Urinary bladder (tissue), 4 donors: ENCODE data around the gene CCR8. TPM values are rescaled to one million over a fixed set of nuclear protein-coding genes. Genes with fewer than 3 reads are reported as not detected.
"Not testable (repeated sequence)": the region's sequence is repeated elsewhere in the genome, so short reads cannot be mapped to it uniquely, and the experiment has no call there.

Experiments
- DNase-seq: peaks from one replicate; pipeline ENCODE4 v3.0.0-alpha.2; 2015; ENCODE audit errors: extremely low spot score
- H3K27ac ChIP-seq: one replicate; pipeline ENCODE4 v1.5.1; 2013; ENCODE audit warnings: low read depth, mild to moderate bottlenecking, moderate library complexity
- H3K36me3 ChIP-seq: one replicate; pipeline ENCODE4 v1.6.1; 2013; ENCODE audit warnings: mild to moderate bottlenecking, moderate library complexity; ENCODE audit not compliant: insufficient read depth
- H3K4me1 ChIP-seq: one replicate; pipeline ENCODE4 v1.6.1; 2013; ENCODE audit warnings: mild to moderate bottlenecking, moderate library complexity; ENCODE audit not compliant: insufficient read depth
- H3K4me3 ChIP-seq: one replicate; pipeline ENCODE4 v1.5.1; 2013; ENCODE audit warnings: low read depth, low read length
- WGBS: extraction: QIAGEN DNeasy Blood & Tissue Kit; methylation state at CpG from one replicate; pipeline ENCODE4 v1.1.7; 2013; 5-methylcytosine and 5-hydroxymethylcytosine counted together
- polyA plus RNA-seq: library from polyadenylated mRNA; stranded (reverse); fragments of 200-250 nt; gene quantifications from one replicate; pipeline ENCODE4 v1.2.3, GENCODE V29; 2013
- total RNA-seq: library from RNA; depleted of rRNA; stranded (reverse); fragments of >200 nt; gene quantifications from one replicate; pipeline ENCODE4 v1.2.3, GENCODE V29; 2014
- donor health status: healthy with polysubstance abuse.
- donor health status: healthy.

Gene CCR8
- total and polyA plus RNA-seq, 2 donors, result not detected

DNA sequence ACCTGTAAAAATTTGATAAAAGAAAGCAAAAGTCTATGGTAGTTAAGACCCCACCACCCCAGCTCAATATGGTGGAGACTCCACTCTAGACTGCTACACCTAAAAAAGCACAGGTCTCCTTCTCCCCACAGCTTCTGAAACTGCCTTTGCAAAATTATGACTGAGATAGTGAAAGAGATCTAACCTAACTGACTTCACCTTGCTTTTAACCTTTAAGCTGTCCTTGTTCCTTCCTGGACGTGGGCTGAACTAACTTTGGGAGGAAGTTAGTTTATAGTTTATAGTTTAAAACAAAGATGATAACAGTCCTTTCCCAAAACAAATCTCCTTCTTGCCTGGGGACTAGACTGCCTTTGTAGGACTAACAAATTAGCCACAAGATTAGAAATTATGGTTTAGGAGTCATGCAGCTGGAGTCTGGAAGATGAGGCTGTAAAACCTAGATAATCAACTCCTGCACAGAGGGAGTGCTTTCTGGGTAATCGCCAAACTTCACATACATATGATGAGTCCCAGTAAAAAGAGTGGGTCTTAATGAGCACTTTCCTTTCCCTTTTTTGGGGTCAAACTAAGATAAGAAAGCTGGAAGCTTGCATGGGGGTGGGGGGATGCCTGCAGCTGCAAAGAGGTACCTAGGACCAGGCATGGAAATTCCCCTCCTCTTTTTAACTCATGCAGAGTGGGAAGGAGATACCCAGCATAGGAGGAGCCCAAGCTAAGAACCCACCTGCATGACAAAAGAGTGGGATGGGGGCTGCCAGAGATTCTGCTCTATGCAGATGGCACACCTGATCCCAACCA is 17.5 kb downstream of the CCR8 start:
- H3K36me3 ChIP-seq, result no peaks in the 10 kb centered on the region
- DNase-seq, result no peak
- no peaks in the 10 kb centered on the region for H3K4me1 ChIP-seq
- WGBS, result 10% methylated on average over 2 of the region's 2 CpGs
- no peak overlapping the region for H3K27ac ChIP-seq
- no peak overlapping the region for H3K4me3 ChIP-seq

DNA sequence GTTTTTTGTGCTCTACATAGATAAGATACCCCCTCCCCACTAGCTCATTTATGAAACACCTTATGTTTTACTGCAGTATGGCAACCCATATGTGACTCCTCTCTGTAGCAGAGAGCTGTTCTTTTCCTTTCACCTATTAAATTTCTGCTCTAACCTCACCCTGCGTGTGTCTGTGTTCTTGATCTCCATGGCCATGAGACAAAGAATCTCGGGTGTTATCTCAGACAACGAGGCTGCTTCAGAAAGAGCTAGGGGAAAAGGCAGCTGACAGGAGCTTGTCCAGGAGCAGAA is 18.0 kb downstream of the CCR8 start:
- H3K4me1 ChIP-seq, result no peaks in the 10 kb centered on the region
- 23% methylated on average over 3 of the region's 3 CpGs for WGBS
- DNase-seq, result no peak
- no peak overlapping the region for H3K4me3 ChIP-seq
- no peak overlapping the region for H3K27ac ChIP-seq
- H3K36me3 ChIP-seq, result no peaks in the 10 kb centered on the region

DNA sequence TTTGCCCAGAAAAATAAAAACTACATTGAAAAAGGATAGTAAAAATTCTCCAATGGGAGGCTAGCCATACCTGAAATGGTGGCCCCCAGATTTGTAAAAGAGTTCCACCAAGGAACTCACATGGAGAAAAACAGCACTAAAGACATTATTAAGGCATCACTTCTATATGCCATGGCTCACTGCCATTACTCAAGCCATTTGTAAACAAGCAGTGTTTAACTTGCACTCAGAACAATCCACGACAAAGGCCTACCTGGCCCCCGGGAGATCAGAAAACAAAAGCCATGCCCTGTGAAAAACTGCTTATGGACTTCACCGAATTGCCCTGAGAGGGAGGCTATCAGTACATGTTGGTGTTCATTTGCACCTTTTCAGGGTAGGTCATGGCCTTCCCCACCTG is 19.6 kb downstream of the CCR8 start:
- H3K4me3 ChIP-seq, result no peak overlapping the region
- DNase-seq, result no peak
- H3K36me3 ChIP-seq, result no peaks in the 10 kb centered on the region
- H3K27ac ChIP-seq, result no peak overlapping the region
- 80% methylated on average over 3 of the region's 3 CpGs for WGBS
- H3K4me1 ChIP-seq, result no peaks in the 10 kb centered on the region

DNA sequence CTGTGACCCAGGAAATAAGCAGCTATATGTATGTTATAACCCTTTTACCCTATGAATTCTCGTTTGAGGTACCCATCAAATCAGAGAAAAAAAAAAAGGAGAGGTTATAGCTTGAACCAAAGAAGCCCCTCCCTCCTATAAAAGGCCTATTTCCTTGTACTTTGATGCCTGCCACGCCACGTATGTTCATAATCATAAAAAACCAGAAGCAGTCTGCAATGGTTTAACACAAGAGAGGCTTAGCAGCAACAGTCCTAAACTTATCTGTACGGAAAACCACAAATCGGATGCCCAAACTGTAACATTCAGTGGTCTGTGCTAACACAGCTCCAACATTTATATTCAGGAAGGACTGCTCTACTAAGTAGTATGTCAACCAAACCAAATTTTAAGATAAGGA is 21.2 kb downstream of the CCR8 start:
- Histone ChIP-seq H3K27ac (no peak overlapping the region), H3K4me1 (no peaks in the 10 kb centered on the region), H3K4me3 (no peak overlapping the region), H3K36me3 (no peaks in the 10 kb centered on the region)
- WGBS, result 48% methylated on average over 5 of the region's 5 CpGs
- no peak for DNase-seq

DNA sequence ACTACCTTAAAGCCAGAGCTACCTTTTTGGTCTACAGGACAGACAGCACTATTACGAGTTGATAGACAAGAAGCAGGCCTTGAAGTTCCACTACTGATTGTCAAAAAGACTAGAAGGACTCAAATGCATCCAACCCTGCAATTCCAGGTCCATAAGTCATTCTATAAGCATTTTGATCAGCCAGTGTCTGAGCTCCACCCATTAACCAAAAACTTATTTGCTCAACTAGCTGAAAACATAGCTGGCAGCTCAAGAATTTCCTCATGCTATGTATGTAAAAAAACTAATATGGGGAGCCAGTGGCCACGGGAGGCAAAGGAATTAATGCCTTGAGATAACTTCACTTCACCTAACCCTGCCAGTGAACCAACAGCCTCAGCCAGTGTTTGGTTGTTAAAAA is 21.6 kb downstream of the CCR8 start:
- not testable (repeated sequence) for H3K4me3 ChIP-seq, H3K36me3 ChIP-seq, H3K4me1 ChIP-seq, H3K27ac ChIP-seq, DNase-seq
- 63% methylated on average over 2 of the region's 2 CpGs for WGBS

DNA sequence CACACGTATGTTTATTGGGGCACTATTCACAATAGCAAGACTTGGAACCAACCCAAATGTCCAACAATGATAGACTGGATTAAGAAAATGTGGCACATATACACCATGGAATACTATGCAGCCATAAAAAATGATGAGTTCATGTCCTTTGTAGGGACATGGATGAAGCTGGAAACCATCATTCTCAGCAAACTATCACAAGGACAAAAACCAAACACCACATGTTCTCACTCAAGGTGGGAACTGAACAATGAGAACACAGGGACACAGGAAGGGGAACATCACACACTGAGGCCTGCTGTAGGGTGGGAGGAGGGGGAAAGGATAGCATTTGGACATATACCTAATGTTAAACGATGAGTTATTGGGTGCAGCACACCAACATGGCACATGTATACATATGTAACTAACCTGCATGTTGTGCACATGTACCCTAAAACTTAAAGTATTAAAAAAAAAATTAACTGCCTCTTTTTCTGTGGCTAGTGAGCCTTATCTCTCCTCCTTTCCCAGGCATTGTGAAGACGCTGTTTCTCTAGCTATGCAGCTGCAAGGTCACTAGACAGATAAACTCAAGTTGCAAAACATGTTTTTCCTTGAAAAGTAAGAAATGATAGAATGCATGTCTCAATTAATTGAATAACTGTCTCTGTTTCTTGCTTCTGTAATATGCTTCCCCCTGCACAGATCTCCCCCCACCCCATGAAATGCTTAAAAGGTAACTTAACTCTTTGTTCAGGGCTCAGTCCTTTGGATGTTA is 23.8 kb downstream of the CCR8 start:
- not testable (repeated sequence) for H3K4me1 ChIP-seq, H3K27ac ChIP-seq, H3K4me3 ChIP-seq, DNase-seq, H3K36me3 ChIP-seq
- 71% methylated on average over 3 of the region's 3 CpGs for WGBS

DNA sequence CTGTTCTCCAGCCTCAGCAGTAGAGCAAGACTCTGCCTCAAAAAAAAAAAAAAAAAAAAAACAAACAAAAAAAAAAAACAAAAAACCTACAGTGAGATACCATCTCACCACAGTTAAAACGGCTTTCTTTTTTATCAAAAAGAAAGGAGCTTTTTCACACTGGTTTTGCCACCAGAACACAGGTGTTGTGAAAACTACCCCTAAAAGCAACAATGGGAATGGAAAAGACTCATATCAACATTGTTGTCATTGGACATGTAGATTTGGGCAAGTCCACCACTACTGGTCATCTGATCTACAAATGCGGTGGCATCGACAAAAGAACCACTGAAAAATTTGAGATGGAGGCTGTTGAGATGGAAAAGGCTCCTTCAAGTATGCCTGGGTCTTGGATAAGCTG is 28.8 kb downstream of the CCR8 start:
- Histone ChIP-seq H3K4me1 (no peaks in the 10 kb centered on the region), H3K27ac (no peak overlapping the region), H3K36me3 (no peaks in the 10 kb centered on the region), H3K4me3 (no peak overlapping the region)
- DNase-seq, result no peak
- WGBS, result 70% methylated on average over 3 of the region's 3 CpGs

DNA sequence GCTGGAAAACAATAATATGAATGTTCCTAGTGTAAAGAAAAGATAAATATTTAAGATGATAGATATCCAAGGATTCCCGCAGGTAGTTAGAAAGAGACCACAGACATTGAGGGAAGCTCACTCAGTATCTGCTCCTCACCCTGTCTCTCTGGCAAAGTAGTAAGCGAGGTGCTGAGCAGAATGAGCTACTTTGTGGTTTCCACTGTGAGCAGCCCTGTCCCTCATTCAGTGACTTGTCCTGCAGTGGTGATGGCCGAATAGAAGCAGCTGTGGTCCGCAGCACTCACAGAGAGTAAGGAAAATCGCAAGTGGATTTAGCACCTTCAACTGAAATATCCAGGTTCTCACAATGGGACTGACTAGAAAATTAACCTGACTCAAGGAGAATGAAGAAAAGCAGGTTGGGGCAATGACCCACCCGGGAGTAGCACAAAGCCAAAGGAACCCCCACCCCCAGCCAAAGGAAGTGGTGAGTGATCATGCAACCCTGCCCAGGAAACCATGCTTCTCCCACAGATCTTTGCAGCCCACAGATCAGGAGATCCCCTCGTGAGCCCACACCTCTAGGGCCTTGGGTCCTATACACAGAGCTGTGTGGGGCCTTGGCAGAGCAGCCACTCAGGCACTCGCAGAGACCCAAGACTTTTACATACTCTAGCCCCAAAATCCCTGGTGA is 31.9 kb downstream of the CCR8 start:
- no peak overlapping the region for H3K4me3 ChIP-seq
- no peak overlapping the region for H3K27ac ChIP-seq
- no peak for DNase-seq
- 81% methylated on average over 8 of the region's 8 CpGs for WGBS
- H3K4me1 ChIP-seq, result no peaks in the 10 kb centered on the region
- H3K36me3 ChIP-seq, result no peaks in the 10 kb centered on the region

DNA sequence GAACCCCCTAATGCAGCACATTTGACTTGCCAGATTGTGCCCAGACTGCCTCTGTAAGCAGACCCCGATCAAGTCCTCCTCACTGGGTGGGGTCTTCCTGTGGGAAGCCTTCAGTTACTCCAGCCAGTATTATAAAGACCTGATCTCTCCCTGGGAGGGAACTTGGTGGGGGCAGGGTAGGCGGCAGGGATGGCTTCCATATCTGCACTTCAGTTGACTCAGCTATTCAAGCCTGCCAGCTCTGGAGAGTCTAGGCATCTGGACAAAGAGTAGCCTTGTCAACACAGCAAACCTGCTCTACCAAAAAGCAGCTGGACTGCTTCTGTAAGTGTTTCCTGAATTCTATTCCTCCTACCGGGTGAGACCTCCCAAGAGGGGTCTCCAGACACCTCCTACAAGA is 32.7 kb downstream of the CCR8 start:
- H3K36me3 ChIP-seq, result no peaks in the 10 kb centered on the region
- H3K27ac ChIP-seq, result no peak overlapping the region
- no peak for DNase-seq
- no peaks in the 10 kb centered on the region for H3K4me1 ChIP-seq
- no peak overlapping the region for H3K4me3 ChIP-seq
- WGBS, result 48% methylated on average over 3 of the region's 3 CpGs

DNA sequence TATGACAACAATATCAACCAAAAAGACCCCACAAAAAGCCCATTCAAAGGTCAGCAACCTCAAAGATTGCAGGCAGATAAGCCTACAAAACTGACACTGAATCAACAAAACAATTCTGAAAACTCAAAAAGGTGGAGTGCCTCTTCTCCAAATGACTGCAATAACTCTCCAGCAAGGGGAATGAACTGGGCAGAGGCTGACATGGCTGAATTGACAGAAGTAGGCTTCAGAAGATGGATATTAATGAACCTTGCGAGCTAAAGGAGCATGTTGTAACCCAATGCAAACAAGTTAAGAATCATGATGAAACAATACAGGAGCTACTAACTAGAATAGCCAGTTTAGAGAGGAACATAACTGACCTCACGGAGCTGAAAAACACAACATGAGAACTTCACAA is 33.3 kb downstream of the CCR8 start:
- Histone ChIP-seq H3K27ac (no peak overlapping the region), H3K4me1 (no peaks in the 10 kb centered on the region), H3K36me3 (no peaks in the 10 kb centered on the region), H3K4me3 (no peak overlapping the region)
- 83% methylated on average over 2 of the region's 2 CpGs for WGBS
- no peak for DNase-seq

DNA sequence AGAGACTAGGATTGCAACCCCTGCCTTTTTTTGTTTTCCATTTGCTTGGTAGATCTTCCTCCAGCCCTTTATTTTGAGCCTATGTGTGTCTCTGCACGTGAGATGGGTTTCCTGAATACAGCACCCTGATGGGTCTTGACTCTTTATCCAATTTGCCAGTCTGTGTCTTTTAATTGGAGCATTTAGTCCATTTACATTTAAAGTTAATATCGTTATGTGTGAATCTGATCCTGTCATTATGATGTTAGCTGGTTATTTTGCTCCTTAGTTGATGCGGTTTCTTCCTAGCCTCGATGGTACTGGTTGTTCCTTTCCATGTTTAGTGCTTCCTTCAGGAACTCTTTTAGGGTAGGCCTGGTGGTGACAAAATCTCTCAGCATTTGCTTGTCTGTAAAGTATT is 40.9 kb downstream of the CCR8 start:
- not testable (repeated sequence) for H3K4me1 ChIP-seq, H3K27ac ChIP-seq, DNase-seq, H3K36me3 ChIP-seq, H3K4me3 ChIP-seq
- 87% methylated on average over 4 of the region's 4 CpGs for WGBS

DNA sequence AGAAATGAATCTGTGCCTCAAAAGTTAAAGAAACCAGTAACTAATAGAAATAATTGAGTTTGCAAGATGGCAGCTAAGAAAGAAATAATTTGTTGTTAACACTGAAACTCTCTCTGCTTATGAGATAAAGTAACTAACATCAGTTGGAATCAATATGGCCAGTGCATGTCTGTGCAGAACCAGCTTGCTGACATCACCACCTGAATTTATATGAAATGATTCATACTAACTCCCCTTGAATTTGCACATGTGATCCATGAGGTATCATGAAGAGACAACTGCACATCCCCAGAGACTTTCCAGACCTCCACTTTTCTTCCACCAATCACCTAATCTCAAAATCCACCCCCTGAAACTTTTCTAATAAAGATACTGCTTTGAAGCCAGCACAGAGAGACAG is 43.3 kb downstream of the CCR8 start:
- H3K36me3 ChIP-seq, result no peaks in the 10 kb centered on the region
- no peak for DNase-seq
- no peaks in the 10 kb centered on the region for H3K4me1 ChIP-seq
- no peak overlapping the region for H3K4me3 ChIP-seq
- H3K27ac ChIP-seq, result no peak overlapping the region

DNA sequence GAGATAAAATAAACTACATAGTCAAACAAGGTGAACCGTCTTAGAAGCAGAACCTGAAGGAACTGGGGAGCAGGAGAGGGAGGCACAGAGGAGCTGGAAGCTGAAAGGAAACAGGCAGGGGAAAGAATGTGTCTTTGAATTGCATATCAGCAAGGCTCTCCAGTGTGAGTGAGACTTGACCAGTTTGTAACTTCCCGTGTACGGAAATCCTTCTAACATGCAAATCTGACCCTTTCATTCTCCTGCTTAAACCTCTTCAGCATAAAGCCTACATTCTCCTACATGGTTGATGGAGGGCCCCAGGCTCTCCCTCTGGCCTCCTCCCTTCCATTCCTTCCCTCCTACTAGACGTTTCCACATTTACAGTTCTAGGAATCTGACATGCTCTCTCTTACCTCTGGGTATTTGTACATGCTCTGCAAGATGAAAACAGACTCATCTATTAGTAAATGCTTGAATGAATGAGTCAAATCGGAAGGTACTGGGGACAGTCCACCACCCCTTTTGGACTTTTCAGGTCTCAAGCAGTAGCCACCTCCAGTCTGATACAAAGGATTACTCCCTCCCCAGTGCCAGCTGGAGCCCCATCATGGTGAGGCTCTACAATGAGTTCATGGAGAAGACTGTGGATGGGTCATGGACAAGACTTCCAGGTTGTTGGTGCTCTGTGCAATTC is 47.6 kb downstream of the CCR8 start:
- Histone ChIP-seq H3K27ac (no peak overlapping the region), H3K36me3 (no peaks in the 10 kb centered on the region), H3K4me3 (no peak overlapping the region), H3K4me1 (no peaks in the 10 kb centered on the region)
- WGBS, result 52% methylated on average over 5 of the region's 5 CpGs
- DNase-seq, result no peak

DNA sequence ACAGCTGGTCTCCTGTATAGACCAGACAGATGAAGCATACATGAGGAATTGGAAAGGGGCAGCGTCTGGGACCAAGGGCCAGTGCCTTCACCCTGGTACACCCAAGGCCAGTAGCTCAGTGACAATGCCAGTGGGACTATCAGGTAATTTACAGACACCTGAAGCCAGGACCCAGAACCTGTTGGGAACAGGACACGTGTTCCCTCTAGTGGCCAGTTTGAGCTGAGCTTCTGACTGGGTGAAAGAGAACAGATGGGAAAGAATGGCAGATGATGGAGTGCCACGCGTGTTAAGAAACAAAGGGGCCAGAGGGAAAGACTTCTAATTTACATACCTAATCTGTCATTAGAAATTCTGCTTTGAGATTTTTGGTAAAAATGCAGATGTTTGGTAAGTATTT is 48.6 kb downstream of the CCR8 start:
- H3K36me3 ChIP-seq, result no peaks in the 10 kb centered on the region
- 24% methylated on average over 4 of the region's 4 CpGs for WGBS
- no peak overlapping the region for H3K4me3 ChIP-seq
- no peak for DNase-seq
- no peak overlapping the region for H3K27ac ChIP-seq
- H3K4me1 ChIP-seq, result no peaks in the 10 kb centered on the region
